Psoas muscle (tissue), 8 donors: Measurements from ENCODE around the gene TPRKB. TPM values are rescaled to one million over a fixed set of nuclear protein-coding genes. Genes with fewer than 3 reads are reported as not detected.

Experiments used
- ATAC-seq, 4 donors: fragments of 200-7000 bp; cut with Tn5 transposase; one replicate each; pipeline ENCODE4 v1.9.1; 2020; ENCODE audit warnings: moderate library complexity in 3 of 4, mild to moderate bottlenecking in 2 of 4
- DNase-seq, 2 donors: peaks; one replicate each; pipeline ENCODE4 v3.0.0-alpha.2; 2020
- H3K27ac ChIP-seq: fragments of 200-600 bp; one replicate; pipeline ENCODE4 v1.8.0; 2022
- H3K27me3 ChIP-seq, 3 donors: fragments of 200-600 bp in 1 of 3; one replicate each; pipeline versions ENCODE4 v1.6.1 to v1.8.0; 2013 to 2022; ENCODE audit warnings: low read length in 2 of 3, mild to moderate bottlenecking in 2 of 3, moderate library complexity in 1 of 3; ENCODE audit not compliant: insufficient read depth in 3 of 3
- H3K36me3 ChIP-seq, 2 donors: fragments of 200-600 bp in 1 of 2; one replicate each; pipeline versions ENCODE4 v1.6.1 to v1.8.0; 2013 to 2022; ENCODE audit warnings: low read depth in 1 of 2, mild to moderate bottlenecking in 1 of 2, moderate library complexity in 1 of 2; ENCODE audit not compliant: insufficient read depth in 1 of 2
- H3K4me1 ChIP-seq: fragments of 200-600 bp; one replicate; pipeline ENCODE4 v1.8.0; 2022
- H3K4me3 ChIP-seq: fragments of 200-600 bp; one replicate; pipeline ENCODE4 v1.8.0; 2022; ENCODE audit warnings: mild to moderate bottlenecking
- H3K9me3 ChIP-seq: fragments of 200-600 bp; one replicate; pipeline ENCODE4 v1.8.0; 2022
- WGBS, 3 donors: extraction: QIAGEN DNeasy Blood & Tissue Kit; methylation state at CpG; one replicate each; pipeline versions ENCODE4 v1.1.6 to v1.1.7; 2013; 5-methylcytosine and 5-hydroxymethylcytosine counted together
- intact Hi-C, 2 donors: fragments of 100-400 bp; cut with DNase I; formaldehyde crosslinking; loops; one replicate each; pipeline versions ENCODE4 v1.11.0 to v1.14.2; 2022
- polyA plus RNA-seq, 3 donors: library from polyadenylated mRNA; stranded (reverse); fragments of 200-250 nt; gene quantifications; one replicate each; pipeline ENCODE4 v1.2.3, GENCODE V29; 2013
- total RNA-seq, 4 donors: library from RNA; stranded (reverse); fragmentation: NEBNext Ultra II Directional in 2 of 4; extraction: Animal tissue kit (Norgen Biotek cat#: 25700) in 2 of 4; gene quantifications; one replicate each; pipeline versions ENCODE4 v1.2.1 to v1.2.4, GENCODE V29; 2021 to 2023
- TF ChIP-seq, protein P1 (sequence below): fragments of 200-600 bp; IDR thresholded peaks from one replicate; pipeline ENCODE4 v1.8.0; 2022; ENCODE audit warnings: antibody characterized with exemption
- donor health status: healthy with polysubstance abuse.
- donor health status: DM: no; HTN: no; CAD: no; lungs with moderate emphysema.
- donor health status: Bipolar disorder and iron deficiency.
- donor health status: healthy.
- donor health status: DM: yes; HTN: yes; CAD: no.
- donor health status: DM: no; HTN: no; CAD: no.
- donor health status: DM: no; HTN: no; CAD: no.
- donor health status: DM: yes; HTN: yes; CAD: no.

Gene TPRKB
- total and polyA plus RNA-seq, 7 donors = 21.8 to 130 (median 35.1) TPM

GRCh38 chr2:73714091-73714490 is 23.1 kb downstream of the TPRKB start:
- H3K36me3 ChIP-seq = no peaks in the 10 kb centered on the region
- no peaks in the 10 kb centered on the region for H3K27me3 ChIP-seq
- H3K27ac ChIP-seq = no peak overlapping the region
- ATAC-seq = no peak
- 67 to 85% (median 69%) methylated on average over 2 of the region's 2 CpGs for WGBS, 3 donors
- no peaks in the 10 kb centered on the region for H3K4me1 ChIP-seq
- intact Hi-C loops = no loop called here
- no peaks in the 10 kb centered on the region for H3K9me3 ChIP-seq
- H3K4me3 ChIP-seq = no peak overlapping the region
- TF ChIP-seq, protein P1, sequence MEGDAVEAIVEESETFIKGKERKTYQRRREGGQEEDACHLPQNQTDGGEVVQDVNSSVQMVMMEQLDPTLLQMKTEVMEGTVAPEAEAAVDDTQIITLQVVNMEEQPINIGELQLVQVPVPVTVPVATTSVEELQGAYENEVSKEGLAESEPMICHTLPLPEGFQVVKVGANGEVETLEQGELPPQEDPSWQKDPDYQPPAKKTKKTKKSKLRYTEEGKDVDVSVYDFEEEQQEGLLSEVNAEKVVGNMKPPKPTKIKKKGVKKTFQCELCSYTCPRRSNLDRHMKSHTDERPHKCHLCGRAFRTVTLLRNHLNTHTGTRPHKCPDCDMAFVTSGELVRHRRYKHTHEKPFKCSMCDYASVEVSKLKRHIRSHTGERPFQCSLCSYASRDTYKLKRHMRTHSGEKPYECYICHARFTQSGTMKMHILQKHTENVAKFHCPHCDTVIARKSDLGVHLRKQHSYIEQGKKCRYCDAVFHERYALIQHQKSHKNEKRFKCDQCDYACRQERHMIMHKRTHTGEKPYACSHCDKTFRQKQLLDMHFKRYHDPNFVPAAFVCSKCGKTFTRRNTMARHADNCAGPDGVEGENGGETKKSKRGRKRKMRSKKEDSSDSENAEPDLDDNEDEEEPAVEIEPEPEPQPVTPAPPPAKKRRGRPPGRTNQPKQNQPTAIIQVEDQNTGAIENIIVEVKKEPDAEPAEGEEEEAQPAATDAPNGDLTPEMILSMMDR = no peak
- DNase-seq = no peak

DNA sequence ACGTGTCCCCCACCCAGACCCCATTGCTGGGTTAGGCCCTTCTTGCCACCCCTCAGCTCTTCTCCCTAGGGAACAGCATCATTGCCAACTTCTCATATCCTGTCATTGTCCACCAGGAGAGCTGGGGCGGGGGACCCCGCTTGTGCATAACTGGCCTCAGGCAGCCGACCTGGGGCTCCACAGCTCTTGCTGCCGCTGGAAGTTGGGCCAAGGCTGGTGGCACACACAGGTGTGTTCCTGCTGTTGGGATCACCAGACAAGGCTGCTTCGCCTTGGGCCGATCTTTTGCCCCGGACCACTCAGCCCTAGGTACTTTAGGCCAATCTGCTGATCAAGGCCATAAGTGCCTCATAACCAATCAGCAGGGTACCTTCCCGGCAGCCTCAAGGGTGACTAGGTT is 28.6 kb downstream of the TPRKB start:
- ATAC-seq = no peak
- TF ChIP-seq, protein P1 = no peak
- no peak overlapping the region for H3K27ac ChIP-seq
- no peaks in the 10 kb centered on the region for H3K27me3 ChIP-seq
- DNase-seq = no peak
- WGBS, 3 donors = 87 to 93% (median 89%) methylated on average over 9 of the region's 9 CpGs
- no peak overlapping the region for H3K4me3 ChIP-seq
- H3K4me1 ChIP-seq = no peaks in the 10 kb centered on the region
- no peaks in the 10 kb centered on the region for H3K9me3 ChIP-seq
- intact Hi-C loops = no loop called here
- no peaks in the 10 kb centered on the region for H3K36me3 ChIP-seq

DNA sequence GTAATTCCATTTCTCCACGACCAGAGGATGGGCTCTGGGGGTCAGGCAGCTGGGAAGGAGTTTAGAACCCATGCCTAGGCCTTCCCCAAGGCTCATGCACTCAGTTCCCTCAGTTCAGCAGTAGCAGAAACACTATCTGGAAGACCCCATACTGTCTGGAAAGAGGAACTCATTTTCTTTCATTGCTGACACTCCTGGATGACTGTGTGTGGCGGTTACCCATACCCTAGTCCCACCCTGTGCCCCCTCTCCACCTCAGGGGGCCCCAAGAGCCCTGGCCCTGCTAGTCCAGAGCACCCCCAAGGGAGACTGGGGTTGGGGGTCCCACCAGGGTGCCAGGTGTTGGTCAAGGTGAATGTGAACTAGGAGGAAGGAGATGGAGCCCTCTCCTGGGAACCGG is 29.5 kb downstream of the TPRKB start:
- WGBS, 3 donors = 65 to 72% (median 68%) methylated on average over 3 of the region's 3 CpGs
- intact Hi-C loops = no loop called here
- Histone ChIP-seq H3K36me3 (no peaks in the 10 kb centered on the region), H3K4me3 (no peak overlapping the region), H3K27ac (no peak overlapping the region), H3K9me3 (no peaks in the 10 kb centered on the region), H3K4me1 (no peaks in the 10 kb centered on the region), H3K27me3 (no peaks in the 10 kb centered on the region)
- TF ChIP-seq, protein P1 = no peak
- DNase-seq (no peak), ATAC-seq (no peak)

- Histone ChIP-seq H3K4me3 (no peak overlapping the region), H3K27me3 (no peaks in the 10 kb centered on the region), H3K4me1 (no peaks in the 10 kb centered on the region), H3K9me3 (no peaks in the 10 kb centered on the region), H3K36me3 (no peaks in the 10 kb centered on the region), H3K27ac (no peak overlapping the region)
- 65 to 68% (median 65%) methylated on average over 5 of the region's 5 CpGs for WGBS, 3 donors
- no peak for DNase-seq
- no peak for ATAC-seq
- intact Hi-C loops = no loop called here
- TF ChIP-seq, protein P1 = no peak
These were observed 30.1 kb downstream of the TPRKB start for GRCh38 chr2:73707058-73707457.

GRCh38 chr2:73705091-73705490 is 32.1 kb downstream of the TPRKB start:
- H3K27ac ChIP-seq = no peak overlapping the region
- WGBS, 3 donors = 87 to 90% (median 88%) methylated on average over 7 of the region's 7 CpGs

More at GRCh38 chr2:73705091-73705490, 32.1 kb downstream of the TPRKB start:
- no peaks in the 10 kb centered on the region for H3K9me3 ChIP-seq
- no peak for DNase-seq
- H3K36me3 ChIP-seq = no peaks in the 10 kb centered on the region
- H3K4me1 ChIP-seq = no peaks in the 10 kb centered on the region
- H3K27me3 ChIP-seq = no peaks in the 10 kb centered on the region
- intact Hi-C loops = no loop called here
- TF ChIP-seq, protein P1 = no peak
- H3K4me3 ChIP-seq = no peak overlapping the region
- no peak for ATAC-seq
